Fibroblast of the aortic adventitia (primary cell): ENCODE measurements around the gene DTD1. TPM values are rescaled to one million over a fixed set of nuclear protein-coding genes. Genes with fewer than 3 reads are reported as not detected.

ENCODE experiments used
- DNase-seq: peaks from one replicate; pipeline ENCODE4 v3.0.0-alpha.2; 2010; ENCODE audit warnings: low read depth
- H3K4me3 ChIP-seq: 2 replicates; pipeline ENCODE4 v1.5.1; 2011; ENCODE audit warnings: low read depth, mild to moderate bottlenecking, control low read depth, low read length, moderate library complexity
- CTCF ChIP-seq: IDR thresholded peaks from 2 replicates; pipeline ENCODE4 v1.5.1; 2011; ENCODE audit warnings: mild to moderate bottlenecking, low read length, control low read depth, inconsistent platforms; ENCODE audit not compliant: insufficient read depth
- total RNA-seq: library from RNA; depleted of rRNA; stranded (reverse); fragments of >200 nt; gene quantifications from 2 replicates; pipeline ENCODE4 v1.2.3, GENCODE V29; 2012; ENCODE audit warnings: low replicate concordance

Gene DTD1
- total RNA-seq, 1 donor = 69.8 TPM

- no peak for DNase-seq
- no peak for TF ChIP-seq CTCF
- no peak overlapping the region for H3K4me3 ChIP-seq
Observed at GRCh38 chr20:18635380-18635779, 47.5 kb downstream of the DTD1 start.

- TF ChIP-seq CTCF = no peak
- no peak overlapping the region for H3K4me3 ChIP-seq
- no peak for DNase-seq
Observed at GRCh38 chr20:18637224-18637623, 49.4 kb downstream of the DTD1 start.

- no peak for DNase-seq
- H3K4me3 ChIP-seq = no peak overlapping the region
- no peak for TF ChIP-seq CTCF
Observed at GRCh38 chr20:18638768-18639167, 50.9 kb downstream of the DTD1 start.

GRCh38 chr20:18639501-18639979 is 51.7 kb downstream of the DTD1 start:
- no peak for TF ChIP-seq CTCF
- H3K4me3 ChIP-seq = no peak overlapping the region
- no peak for DNase-seq

- DNase-seq = no peak
- no peak for TF ChIP-seq CTCF
- no peak overlapping the region for H3K4me3 ChIP-seq
Observed at GRCh38 chr20:18645196-18645745, 57.4 kb downstream of the DTD1 start.

- no peak for TF ChIP-seq CTCF
- DNase-seq = no peak
- H3K4me3 ChIP-seq = no peak overlapping the region
Observed at GRCh38 chr20:18645851-18646250, 58.0 kb downstream of the DTD1 start.

- TF ChIP-seq CTCF = no peak
- H3K4me3 ChIP-seq = no peak overlapping the region
- DNase-seq = no peak
Observed at GRCh38 chr20:18647777-18648176, 59.9 kb downstream of the DTD1 start.
